Measurements from ENCODE around the gene ING1.

ING1 gene

GRCh38 chr13:110757296-110757695, 43.8 kb downstream of the ING1 start:
- Histone ChIP-seq H3K4me2 (ENCODE audit: low read depth, low read length, poor library complexity, severe bottlenecking) (no peak overlapping the region), H3K79me2 (ENCODE audit: insufficient read depth, low read length) (no peaks in the 10 kb centered on the region), H3K36me3 (ENCODE audit: insufficient read depth, low read length) (no peaks in the 10 kb centered on the region), H3K4me3 (ENCODE audit: low read length, poor library complexity, severe bottlenecking) (no peak overlapping the region), H3F3A (ENCODE audit: low read depth) (no peaks in the 10 kb centered on the region), H3K9me2 (replicated peaks; ENCODE audit: low read depth, low read length) (no peaks in the 10 kb centered on the region), H2AFZ (ENCODE audit: low read length) (no peak overlapping the region), H3K9me3 (ENCODE audit: insufficient read depth, low read depth, low read length) (no peaks in the 10 kb centered on the region; the same call in 1 of the 2 replicates), H3K9ac (ENCODE audit: low read depth, low read length, poor library complexity, severe bottlenecking) (no peak overlapping the region), H3K27me3 (ENCODE audit: insufficient read depth, low read length, poor library complexity, severe bottlenecking) (no peaks in the 10 kb centered on the region), H3K4me1 (ENCODE audit: insufficient read depth, low read length, poor library complexity, severe bottlenecking) (no peaks in the 10 kb centered on the region), H4K20me1 (ENCODE audit: insufficient read depth, low read length, poor library complexity, severe bottlenecking) (no peaks in the 10 kb centered on the region)
- TF ChIP-seq EZH2phosphoT487 (IDR thresholded peaks at IDR 0.05; ENCODE audit: borderline replicate concordance) (no peak), CTCF (conservative IDR thresholded peaks at IDR 0.05; ENCODE audit: low read length) (no peak)

- Histone ChIP-seq H3K9me3 (ENCODE audit: insufficient read depth, low read depth, low read length) (no peaks in the 10 kb centered on the region), H4K20me1 (ENCODE audit: insufficient read depth, low read length, poor library complexity, severe bottlenecking) (no peaks in the 10 kb centered on the region), H3K4me3 (ENCODE audit: low read length, poor library complexity, severe bottlenecking) (no peak overlapping the region), H3K9ac (ENCODE audit: low read depth, low read length, poor library complexity, severe bottlenecking) (no peak overlapping the region), H3F3A (ENCODE audit: low read depth) (no peaks in the 10 kb centered on the region), H2AFZ (ENCODE audit: low read length) (no peak overlapping the region), H3K4me1 (ENCODE audit: insufficient read depth, low read length, poor library complexity, severe bottlenecking) (no peaks in the 10 kb centered on the region), H3K36me3 (ENCODE audit: insufficient read depth, low read length) (no peaks in the 10 kb centered on the region), H3K4me2 (ENCODE audit: low read depth, low read length, poor library complexity, severe bottlenecking) (no peak overlapping the region), H3K27me3 (ENCODE audit: insufficient read depth, low read length, poor library complexity, severe bottlenecking) (no peaks in the 10 kb centered on the region), H3K9me2 (replicated peaks; ENCODE audit: low read depth, low read length) (no peaks in the 10 kb centered on the region), H3K79me2 (ENCODE audit: insufficient read depth, low read length) (no peaks in the 10 kb centered on the region)
- TF ChIP-seq EZH2phosphoT487 (IDR thresholded peaks at IDR 0.05; ENCODE audit: borderline replicate concordance) (no peak), CTCF (conservative IDR thresholded peaks at IDR 0.05; ENCODE audit: low read length) (no peak)
These were observed 44.8 kb downstream of the ING1 start for GRCh38 chr13:110758195-110758805.

GRCh38 chr13:110759710-110760109, 46.2 kb downstream of the ING1 start:
- Histone ChIP-seq H3K4me2 (ENCODE audit: low read depth, low read length, poor library complexity, severe bottlenecking) (no peak overlapping the region), H3K79me2 (ENCODE audit: insufficient read depth, low read length) (no peaks in the 10 kb centered on the region), H3K9me3 (ENCODE audit: insufficient read depth, low read depth, low read length) (no peaks in the 10 kb centered on the region), H3K4me1 (ENCODE audit: insufficient read depth, low read length, poor library complexity, severe bottlenecking) (no peaks in the 10 kb centered on the region), H3K27me3 (ENCODE audit: insufficient read depth, low read length, poor library complexity, severe bottlenecking) (no peaks in the 10 kb centered on the region), H4K20me1 (ENCODE audit: insufficient read depth, low read length, poor library complexity, severe bottlenecking) (no peaks in the 10 kb centered on the region), H2AFZ (ENCODE audit: low read length) (no peak overlapping the region), H3K36me3 (ENCODE audit: insufficient read depth, low read length) (no peaks in the 10 kb centered on the region), H3K4me3 (ENCODE audit: low read length, poor library complexity, severe bottlenecking) (no peak overlapping the region), H3K9ac (ENCODE audit: low read depth, low read length, poor library complexity, severe bottlenecking) (no peak overlapping the region), H3F3A (ENCODE audit: low read depth) (no peaks in the 10 kb centered on the region), H3K9me2 (replicated peaks; ENCODE audit: low read depth, low read length) (no peaks in the 10 kb centered on the region)
- no peak for TF ChIP-seq EZH2phosphoT487 (IDR thresholded peaks at IDR 0.05; ENCODE audit: borderline replicate concordance)
- TF ChIP-seq CTCF (conservative IDR thresholded peaks at IDR 0.05; ENCODE audit: low read length), result no peak

Data from Loucy (cell line).